GM21528 (cell line): ENCODE measurements around the gene AATF.

ENCODE experiments used
- ATAC-seq: cut with Tn5 transposase; IDR thresholded peaks from one replicate; pipeline ENCODE4 v1.9.1; 2021; ENCODE audit warnings: mild to moderate bottlenecking, moderate library complexity; ENCODE audit not compliant: unreplicated experiment, low FRiP score

Gene AATF

GRCh38 chr17:36940313-36941264, 8.2 kb upstream of the AATF start:
- ATAC-seq: no peak

- ATAC-seq: no peak
These were observed 7.3 kb upstream of the AATF start for GRCh38 chr17:36941265-36942010.

GRCh38 chr17:36942019-36942599, 6.6 kb upstream of the AATF start:
- no peak for ATAC-seq

GRCh38 chr17:36942631-36943125, 6.1 kb upstream of the AATF start:
- ATAC-seq: no peak

- no peak for ATAC-seq
These were observed 5.2 kb upstream of the AATF start for GRCh38 chr17:36943250-36944191.

- no peak for ATAC-seq
These were observed 4.2 kb upstream of the AATF start for GRCh38 chr17:36944553-36944952.

- no peak for ATAC-seq
These were observed 3.6 kb upstream of the AATF start for GRCh38 chr17:36945140-36945539.

GRCh38 chr17:36945959-36946725, 2.6 kb upstream of the AATF start:
- no peak for ATAC-seq

- no peak for ATAC-seq
These were observed 2.0 kb upstream of the AATF start for GRCh38 chr17:36946726-36947091.

- no peak for ATAC-seq
These were observed 635 bp upstream of the AATF start for GRCh38 chr17:36947922-36948716.

- peak; percentile 13 for ATAC-seq
These were observed 740 bp downstream of the AATF start for GRCh38 chr17:36949461-36949927.

- ATAC-seq: no peak
These were observed 1.3 kb downstream of the AATF start for GRCh38 chr17:36950027-36950426.

GRCh38 chr17:36951084-36951789, 2.5 kb downstream of the AATF start:
- no peak for ATAC-seq

GRCh38 chr17:36971508-36971907, 22.8 kb downstream of the AATF start:
- no peak for ATAC-seq

GRCh38 chr17:36972186-36972700, 23.5 kb downstream of the AATF start:
- ATAC-seq: no peak

GRCh38 chr17:36972905-36973304, 24.2 kb downstream of the AATF start:
- ATAC-seq: no peak

GRCh38 chr17:36975922-36976515, 27.3 kb downstream of the AATF start:
- no peak for ATAC-seq
